ENCODE measurements around the gene TNFRSF18.

Gene TNFRSF18

DNA sequence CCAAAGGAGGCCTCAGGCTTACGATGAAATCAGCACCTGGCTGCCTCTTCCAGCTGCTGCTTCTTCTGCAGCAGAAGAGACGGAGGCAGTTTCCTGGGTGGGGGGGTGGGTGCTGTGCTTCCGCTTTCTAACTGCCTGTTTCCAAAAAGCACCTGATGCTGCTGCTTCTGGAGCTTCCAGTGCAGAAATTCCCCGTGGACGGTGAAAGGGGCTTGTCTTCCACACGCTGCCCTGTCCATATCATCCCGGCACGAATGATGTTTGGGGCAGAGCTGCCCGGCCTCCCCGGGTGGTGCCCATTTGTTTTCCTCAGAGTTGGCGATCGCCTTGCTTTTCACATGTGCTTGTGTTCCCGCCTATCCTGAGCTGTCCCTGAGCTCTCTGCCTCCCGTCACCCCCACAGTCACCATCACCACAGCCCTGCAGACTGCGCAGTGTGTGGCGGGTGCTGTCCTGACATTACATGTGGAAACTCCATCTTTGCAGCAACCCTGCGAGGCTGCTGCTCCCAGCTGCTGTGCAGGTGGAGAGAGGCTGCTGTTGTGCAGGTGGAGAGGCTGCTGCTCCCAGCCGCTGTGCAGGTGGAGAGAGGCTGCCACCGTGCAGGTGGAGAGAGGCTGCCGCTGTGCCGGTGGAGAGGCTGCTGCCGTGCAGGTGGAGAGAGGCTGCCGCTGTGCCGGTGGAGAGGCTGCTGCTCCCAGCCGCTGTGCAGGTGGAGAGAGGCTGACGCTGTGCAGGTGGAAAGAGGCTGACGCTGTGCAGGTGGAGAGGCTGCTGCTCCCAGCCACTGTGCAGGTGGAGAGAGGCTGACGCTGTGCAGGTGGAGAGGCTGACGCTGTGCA, 30.9 kb downstream of the TNFRSF18 start:
- H3K9me3 Mint-ChIP-seq = no peaks in the 10 kb centered on the region
- peaks cover 33% of the 10 kb centered on the region for H3K27me3 Mint-ChIP-seq
- no peak overlapping the region for H3K27ac Mint-ChIP-seq
- peaks cover 52% of the 10 kb centered on the region for H3K4me1 Mint-ChIP-seq
- H3K4me3 Mint-ChIP-seq = no peak overlapping the region
- no peaks in the 10 kb centered on the region for H3K36me3 Mint-ChIP-seq
- no peak for ATAC-seq

DNA sequence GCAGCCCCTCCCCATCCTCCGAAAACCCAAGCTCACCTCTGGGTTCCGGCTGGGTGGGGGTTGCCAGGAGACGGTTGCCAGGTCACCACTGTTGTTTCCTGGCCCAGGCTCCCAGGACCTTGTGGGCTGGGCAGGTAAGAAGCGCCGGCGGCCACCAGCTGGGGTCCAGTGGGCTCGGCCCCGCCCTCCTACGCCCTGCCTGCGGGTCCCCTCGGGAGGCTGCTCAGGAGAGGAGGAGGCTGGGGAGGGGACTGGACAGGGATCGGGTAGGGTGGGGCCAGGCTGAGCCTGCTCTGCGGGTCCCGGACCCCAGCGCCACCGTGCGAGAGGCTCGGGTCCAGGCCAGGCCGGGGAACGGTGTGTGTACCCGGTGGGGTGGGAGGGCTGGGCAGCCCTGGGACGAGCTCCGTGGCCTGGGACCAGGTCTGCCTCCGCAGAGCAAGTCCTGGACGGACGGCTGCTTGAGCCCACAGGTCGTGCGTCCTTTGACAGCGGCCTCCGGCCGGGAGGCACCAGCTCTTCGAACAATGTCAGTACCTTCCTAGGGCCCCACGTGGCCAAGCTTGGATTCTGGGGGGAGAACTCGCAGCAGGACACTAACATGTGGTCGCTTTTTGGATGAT, 32.5 kb downstream of the TNFRSF18 start, which contains the start of gene TTLL10:
TTLL10 (plus strand) TSS at position 88 of the 623 bp plus-strand sequence. CDS start 5,336 bp downstream, outside the sequence.
- peak within 1 kb of the TSS; percentile 10 for H3K27ac Mint-ChIP-seq
- H3K9me3 Mint-ChIP-seq = no peaks in the 10 kb centered on the region
- H3K4me1 Mint-ChIP-seq = peaks cover 64% of the 10 kb centered on the region
- peaks cover 33% of the 10 kb centered on the region for H3K27me3 Mint-ChIP-seq
- ATAC-seq = no peak
- H3K36me3 Mint-ChIP-seq = no peaks in the 10 kb centered on the region
- peak within 1 kb of the TSS; percentile 31 for H3K4me3 Mint-ChIP-seq

DNA sequence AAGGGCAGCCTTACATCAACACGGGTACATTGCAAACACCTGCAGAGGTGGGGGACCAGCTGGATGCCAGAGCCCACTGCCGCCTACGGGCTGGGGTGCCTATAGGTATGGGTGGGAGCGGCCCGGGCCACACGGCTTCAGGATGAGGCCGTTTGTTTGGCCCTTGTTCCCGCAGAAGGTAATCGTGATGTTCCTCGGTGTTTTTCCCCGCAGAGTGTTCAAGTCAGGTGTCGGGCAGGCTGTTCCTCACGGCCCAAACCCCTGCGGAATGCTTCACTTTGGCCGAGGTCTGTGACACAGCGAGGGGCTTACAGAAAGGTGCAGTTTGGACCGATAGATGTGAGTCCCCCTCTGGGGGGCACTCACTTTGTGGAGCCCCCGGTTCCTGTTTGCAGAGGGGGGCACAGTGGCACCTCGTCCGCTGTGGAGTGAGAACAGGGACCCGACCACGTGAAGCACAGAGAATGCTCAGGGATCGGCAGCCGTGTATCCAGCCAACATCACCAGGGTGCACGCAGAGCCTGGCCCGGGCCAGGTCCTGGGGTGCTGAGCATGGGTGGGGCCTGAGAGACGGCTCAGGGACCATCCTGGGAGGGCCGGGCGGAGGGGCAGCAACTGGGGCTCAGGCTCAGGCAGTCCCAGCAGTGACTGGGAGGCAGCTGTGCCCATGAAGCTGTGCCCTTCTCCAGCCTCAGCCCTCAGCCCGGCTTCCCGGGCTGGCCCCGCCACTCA, 33.2 kb downstream of the TNFRSF18 start:
- Mint-ChIP-seq H3K36me3 (no peaks in the 10 kb centered on the region), H3K27ac (peak overlapping the region; percentile 10), H3K27me3 (peaks cover 31% of the 10 kb centered on the region), H3K9me3 (no peaks in the 10 kb centered on the region), H3K4me1 (peaks cover 70% of the 10 kb centered on the region), H3K4me3 (peak overlapping the region; percentile 31)
- ATAC-seq = no peak

DNA sequence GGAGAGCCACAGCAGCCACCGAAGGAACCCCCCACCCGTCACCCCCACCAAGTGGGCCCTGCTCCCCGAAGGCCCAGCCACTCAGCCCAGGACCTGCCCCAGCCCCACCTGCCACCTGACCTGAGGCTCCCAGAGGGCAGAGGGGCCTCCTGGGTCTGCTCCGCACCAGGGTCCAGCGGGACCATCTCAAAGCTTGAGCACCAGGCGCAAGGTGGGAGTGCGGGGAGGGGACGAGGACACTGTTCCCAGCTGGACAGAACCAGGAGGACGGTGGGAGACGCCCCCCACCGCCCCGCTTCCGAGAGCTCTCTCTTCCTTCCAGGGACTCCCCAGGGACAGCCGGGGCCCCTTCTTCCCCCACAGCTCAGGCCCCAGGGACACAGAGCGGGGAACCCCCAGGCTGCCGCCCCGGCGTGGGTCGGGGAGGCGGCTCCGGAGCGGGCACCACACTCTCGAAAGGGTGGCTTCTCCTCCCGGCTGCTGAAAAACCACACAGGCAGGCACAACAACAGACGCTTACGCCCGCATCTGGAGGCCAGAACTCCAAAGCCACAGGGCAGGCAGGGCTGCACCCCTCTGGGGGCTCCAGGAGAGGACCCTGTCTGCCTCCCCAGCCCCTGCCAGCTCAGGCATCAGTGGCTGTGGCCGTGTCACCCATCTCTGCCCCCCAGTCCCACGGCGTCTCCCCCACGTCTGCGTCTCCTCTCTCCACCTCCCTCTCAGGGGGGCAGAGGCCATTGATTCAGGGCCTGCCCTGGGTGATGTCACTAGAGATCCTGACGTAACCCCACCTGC, 34.6 kb downstream of the TNFRSF18 start:
- H3K4me1 Mint-ChIP-seq = peaks cover 65% of the 10 kb centered on the region
- ATAC-seq = peak; percentile 89
- H3K4me3 Mint-ChIP-seq = peak overlapping the region; percentile 65
- H3K36me3 Mint-ChIP-seq = no peaks in the 10 kb centered on the region
- peaks cover 18% of the 10 kb centered on the region for H3K27me3 Mint-ChIP-seq
- peak overlapping the region; percentile 79 for H3K27ac Mint-ChIP-seq
- H3K9me3 Mint-ChIP-seq = no peaks in the 10 kb centered on the region

DNA sequence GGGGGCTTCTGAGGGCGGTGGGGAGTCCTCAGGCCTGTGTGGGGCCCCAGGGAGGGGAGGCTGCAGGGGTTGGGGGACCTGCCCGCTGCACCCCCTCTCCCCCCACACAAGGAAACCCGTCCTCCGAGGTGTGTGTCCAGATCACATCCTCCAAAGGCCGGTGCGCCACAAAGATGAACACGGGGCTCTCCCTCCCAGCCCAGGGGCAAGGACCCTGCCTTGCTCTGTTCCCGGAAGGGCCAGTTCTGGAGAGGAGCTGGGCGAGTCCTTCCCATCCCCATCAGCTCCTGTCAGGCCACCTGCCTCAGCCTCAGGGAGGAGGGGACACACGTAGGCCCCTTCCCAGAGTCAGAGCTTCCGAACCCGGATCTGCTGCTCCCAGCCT, 35.2 kb downstream of the TNFRSF18 start:
- Mint-ChIP-seq H3K4me1 (peaks cover 60% of the 10 kb centered on the region), H3K27me3 (peaks cover 12% of the 10 kb centered on the region), H3K9me3 (no peaks in the 10 kb centered on the region), H3K36me3 (no peaks in the 10 kb centered on the region), H3K4me3 (peak overlapping the region; percentile 65), H3K27ac (peak overlapping the region; percentile 79)
- ATAC-seq = no peak

DNA sequence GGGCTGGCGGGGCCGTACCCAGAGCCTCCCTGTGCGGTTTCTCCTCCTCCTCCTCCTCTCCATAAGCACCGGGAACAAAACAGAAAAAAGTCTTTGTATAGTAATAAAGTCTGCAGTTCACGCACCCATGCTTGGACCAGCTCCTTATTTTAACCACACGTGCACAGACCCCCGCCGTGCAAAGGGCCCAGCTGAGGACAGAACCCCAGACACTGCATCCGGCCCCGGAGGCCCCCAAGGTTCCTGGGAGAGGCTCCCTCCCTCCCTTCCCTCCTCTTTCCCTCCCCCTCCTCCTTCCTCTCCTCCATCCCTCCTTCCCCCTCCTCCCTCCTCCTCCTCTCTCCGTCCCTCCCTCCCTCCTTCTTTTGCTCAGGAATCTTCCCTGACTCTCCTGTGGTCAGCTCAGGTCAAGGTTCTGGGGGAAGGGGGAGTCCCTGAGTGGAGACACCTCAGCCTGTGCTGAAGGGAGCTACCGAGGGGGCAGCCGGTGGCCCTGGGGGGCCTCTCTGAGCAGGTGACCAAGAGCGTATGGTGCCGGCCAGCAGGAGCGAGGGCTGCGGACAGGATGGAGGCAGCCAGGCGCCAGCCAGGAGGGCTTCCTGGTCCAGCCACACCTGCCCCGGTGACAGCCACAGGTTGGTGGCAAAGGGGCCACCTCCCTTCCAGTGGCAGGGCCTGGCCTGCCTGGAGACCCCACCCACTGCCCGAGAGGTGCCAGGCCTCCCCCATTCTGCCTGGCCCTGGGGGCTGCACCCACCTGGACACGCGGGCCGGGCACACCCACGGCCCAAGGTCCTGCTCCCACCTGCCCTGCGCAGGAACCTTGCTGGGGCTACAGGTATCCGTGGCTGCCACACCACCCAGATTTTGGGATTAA, 35.9 kb downstream of the TNFRSF18 start:
- no peak for ATAC-seq
- Mint-ChIP-seq H3K27ac (peak overlapping the region; percentile 79), H3K36me3 (no peaks in the 10 kb centered on the region), H3K4me3 (peak overlapping the region; percentile 53), H3K27me3 (peaks cover 5% of the 10 kb centered on the region), H3K4me1 (peaks cover 59% of the 10 kb centered on the region), H3K9me3 (no peaks in the 10 kb centered on the region)

DNA sequence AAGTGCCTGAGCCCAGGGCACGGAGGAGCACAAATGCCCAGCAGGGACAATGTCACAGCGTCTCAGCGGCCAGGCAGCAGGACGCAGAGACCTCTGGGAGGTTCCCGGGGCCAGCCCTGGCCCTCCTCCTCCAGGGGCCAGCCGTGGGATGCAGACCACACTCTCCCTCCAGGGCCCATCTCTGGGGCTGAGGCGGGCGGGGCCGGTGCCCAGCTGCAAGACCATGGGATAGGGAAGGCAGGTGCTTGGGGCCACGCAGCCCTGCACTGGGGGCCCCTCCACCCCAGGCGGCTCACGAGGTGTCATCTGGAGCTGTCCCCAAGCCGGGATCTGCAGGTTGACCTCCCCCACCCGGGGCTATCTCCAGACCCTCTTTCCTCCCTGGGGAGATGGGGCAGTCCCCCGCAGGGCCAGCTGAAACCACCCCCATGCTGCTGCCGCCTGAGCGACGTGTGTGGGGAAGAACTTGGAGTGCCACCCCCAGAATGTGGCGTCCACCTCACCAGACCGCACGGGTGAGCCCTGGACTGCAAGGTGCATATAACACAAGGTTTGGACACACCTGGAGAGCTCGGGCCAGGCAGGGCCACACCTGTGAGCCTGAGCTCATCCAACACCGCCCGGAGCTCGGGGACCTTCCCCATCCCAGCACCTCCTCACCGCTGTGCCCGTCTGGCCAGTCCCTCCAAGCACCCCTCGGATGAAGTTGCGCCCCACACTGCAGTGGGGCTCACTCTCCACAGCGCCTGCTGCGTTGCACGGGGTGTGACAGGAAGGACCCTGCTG, 36.8 kb downstream of the TNFRSF18 start:
- H3K27ac Mint-ChIP-seq = no peak overlapping the region
- H3K36me3 Mint-ChIP-seq = no peaks in the 10 kb centered on the region
- ATAC-seq = no peak
- H3K4me1 Mint-ChIP-seq = peaks cover 59% of the 10 kb centered on the region
- peak overlapping the region; percentile 44 for H3K4me3 Mint-ChIP-seq
- H3K27me3 Mint-ChIP-seq = no peaks in the 10 kb centered on the region
- H3K9me3 Mint-ChIP-seq = no peaks in the 10 kb centered on the region

DNA sequence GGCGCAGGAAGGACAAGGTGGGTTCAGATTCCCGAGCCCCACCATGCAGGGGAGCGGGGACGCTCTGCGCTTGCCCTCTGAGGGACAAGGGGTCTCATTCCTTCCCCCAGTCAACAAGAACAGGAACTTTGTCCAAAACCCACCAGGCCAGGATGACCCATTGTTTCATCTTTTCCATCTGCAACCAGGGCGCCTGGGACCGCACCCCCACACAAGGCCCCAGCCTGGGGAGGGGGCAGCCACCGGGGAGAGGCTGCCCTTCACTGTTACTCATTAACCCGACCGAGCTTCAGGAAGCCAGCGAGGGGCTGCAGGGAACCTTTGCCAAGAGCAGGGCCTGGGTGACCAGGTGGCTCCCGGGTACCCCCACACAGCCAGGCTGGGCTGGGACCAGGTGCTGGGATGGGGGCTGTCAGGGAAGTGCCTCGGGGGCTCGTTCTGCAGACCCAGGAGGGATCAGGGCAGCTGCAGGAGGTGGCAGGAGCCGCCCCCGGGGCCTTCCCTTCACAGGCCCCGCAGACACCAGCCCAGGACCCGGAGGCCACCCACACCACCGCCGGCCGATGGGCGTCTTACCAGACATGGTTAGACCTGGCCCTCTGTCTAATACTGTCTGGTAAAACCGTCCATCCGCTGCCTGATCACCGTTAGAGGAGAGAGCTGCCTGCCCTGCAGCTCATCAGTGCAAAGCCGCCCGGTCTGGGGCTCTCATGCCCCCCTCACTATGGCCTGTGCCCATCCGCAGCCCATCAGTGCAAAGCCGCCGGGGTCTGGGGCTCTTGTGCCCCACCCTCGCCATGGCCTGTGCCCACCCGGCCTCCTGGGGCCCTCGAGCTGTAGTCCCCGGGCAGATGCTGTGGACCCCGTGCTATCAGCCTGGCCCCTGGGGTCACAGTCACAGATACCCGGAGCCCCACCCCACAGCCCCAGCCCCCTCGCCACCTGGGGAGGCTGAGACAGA, 37.7 kb downstream of the TNFRSF18 start:
- Mint-ChIP-seq H3K27me3 (no peaks in the 10 kb centered on the region), H3K9me3 (no peaks in the 10 kb centered on the region), H3K4me1 (peaks cover 59% of the 10 kb centered on the region), H3K27ac (no peak overlapping the region), H3K36me3 (no peaks in the 10 kb centered on the region), H3K4me3 (no peak overlapping the region)
- no peak for ATAC-seq

DNA sequence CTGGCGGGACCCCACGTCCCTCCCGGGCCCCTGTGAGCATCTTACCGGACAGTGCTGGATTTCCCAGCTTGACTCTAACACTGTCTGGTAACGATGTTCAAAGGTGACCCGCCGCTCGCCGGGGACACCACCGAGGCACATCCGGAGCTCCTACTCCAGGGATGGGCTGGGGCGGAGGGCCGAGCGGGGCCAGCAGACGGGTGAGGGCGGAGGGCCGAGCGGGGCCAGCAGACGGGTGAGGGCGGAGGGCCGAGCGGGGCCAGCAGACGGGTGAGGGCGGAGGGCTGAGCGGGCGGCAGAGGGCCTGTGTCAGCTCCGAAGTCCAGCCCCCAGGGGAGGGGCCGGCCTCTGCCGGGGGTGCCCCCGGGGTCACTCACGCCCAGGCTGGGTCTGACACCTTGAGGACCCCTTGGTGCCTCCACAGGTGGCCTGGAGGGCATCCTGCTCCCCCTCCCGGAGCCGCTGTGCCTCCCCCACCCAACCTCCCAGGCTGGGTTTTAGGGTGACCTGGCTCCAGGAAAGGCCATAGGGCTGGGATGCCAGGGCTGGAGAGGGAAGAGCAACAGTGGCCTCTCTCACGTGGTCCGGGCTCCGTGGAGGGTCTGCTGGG, 38.4 kb downstream of the TNFRSF18 start:
- Mint-ChIP-seq H3K4me3 (no peak overlapping the region), H3K4me1 (peaks cover 51% of the 10 kb centered on the region), H3K9me3 (no peaks in the 10 kb centered on the region), H3K27ac (no peak overlapping the region), H3K27me3 (no peaks in the 10 kb centered on the region), H3K36me3 (no peaks in the 10 kb centered on the region)
- no peak for ATAC-seq

DNA sequence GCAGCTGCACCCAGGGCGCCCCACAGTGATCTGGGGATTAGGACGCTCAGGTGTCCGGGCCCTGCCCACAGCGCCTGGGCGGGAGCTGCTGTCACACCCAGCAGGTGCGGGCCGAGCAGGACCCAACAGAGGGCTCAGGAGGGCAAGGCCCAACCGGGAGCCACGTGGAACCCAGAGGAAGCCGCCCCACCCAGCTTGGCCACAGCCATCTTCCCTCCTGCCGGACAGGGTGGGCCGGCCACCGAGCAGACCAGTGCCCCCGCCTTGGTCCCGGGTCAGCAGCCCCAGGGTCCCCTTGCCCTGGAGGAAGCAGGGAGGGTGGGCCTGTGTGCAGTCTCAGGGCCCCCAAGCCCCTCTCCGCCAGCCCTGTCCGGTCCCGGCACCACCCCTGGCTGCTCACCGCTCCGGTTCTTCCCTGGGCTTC, 39.0 kb downstream of the TNFRSF18 start:
- ATAC-seq = no peak
- Mint-ChIP-seq H3K4me1 (peaks cover 46% of the 10 kb centered on the region), H3K9me3 (no peaks in the 10 kb centered on the region), H3K27me3 (no peaks in the 10 kb centered on the region), H3K36me3 (no peaks in the 10 kb centered on the region), H3K4me3 (no peak overlapping the region), H3K27ac (no peak overlapping the region)

DNA sequence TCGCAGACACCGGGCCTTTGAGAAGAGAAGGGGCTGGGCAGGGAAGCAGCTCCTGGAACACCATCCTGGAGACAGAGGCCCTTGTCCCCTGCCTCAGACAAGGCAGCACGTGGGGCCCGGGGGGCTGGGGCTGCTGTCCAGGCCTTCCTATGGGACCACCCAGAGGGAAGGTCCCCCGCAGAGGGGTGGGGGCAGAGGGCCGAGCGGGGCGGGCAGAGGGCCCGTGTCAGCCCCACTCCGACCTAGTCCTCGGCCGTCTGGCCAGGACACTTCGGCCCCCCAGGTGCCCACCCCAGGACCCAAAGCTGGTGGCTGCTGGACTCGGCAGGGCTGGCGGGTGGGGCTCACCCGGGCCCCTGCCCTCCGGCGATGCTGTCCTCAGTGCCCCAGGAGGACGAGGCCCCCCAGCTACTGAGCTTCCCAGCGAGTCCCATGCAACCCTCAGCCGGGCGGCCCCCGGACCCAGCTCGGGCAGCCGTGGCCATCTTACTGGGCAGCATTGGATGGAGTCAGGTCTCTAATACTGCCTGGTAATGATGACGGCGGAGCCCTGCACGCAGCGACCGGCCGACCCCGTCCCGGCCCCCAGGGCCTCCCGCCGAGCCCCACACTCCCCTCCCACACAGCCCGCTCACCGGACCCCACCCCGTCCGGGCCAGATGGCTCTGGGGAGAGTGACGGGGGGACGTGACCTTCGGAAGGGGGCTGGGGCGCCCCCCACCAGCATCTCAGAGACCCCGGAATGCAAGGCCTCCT, 39.6 kb downstream of the TNFRSF18 start:
- Mint-ChIP-seq H3K27me3 (no peaks in the 10 kb centered on the region), H3K9me3 (no peaks in the 10 kb centered on the region), H3K4me3 (no peak overlapping the region), H3K27ac (no peak overlapping the region), H3K4me1 (peaks cover 40% of the 10 kb centered on the region), H3K36me3 (no peaks in the 10 kb centered on the region)
- ATAC-seq = no peak
